COR-L47 (cell line): Measurements from ENCODE around the gene RNF166.

Experiments used
- DNase-seq: peaks from one replicate; lab custom pipeline; 2025; lab: John Stamatoyannopoulos, UW

RNF166 gene

GRCh38 chr16:88651989-88652761 lies 54.0 kb downstream of the RNF166 start:
- no peak for DNase-seq

GRCh38 chr16:88651276-88651988 lies 54.8 kb downstream of the RNF166 start:
- no peak for DNase-seq

- no peak for DNase-seq
Observed at GRCh38 chr16:88650749-88651275, 55.4 kb downstream of the RNF166 start, which contains the start of gene CYBA. Gene CYBA, minus strand, starts transcription at chr16:88651053. Its CDS starts 40 bp downstream, at chr16:88651013.

- no peak for DNase-seq
Observed at GRCh38 chr16:88649924-88650748, 56.1 kb downstream of the RNF166 start.

GRCh38 chr16:88649195-88649923 lies 56.8 kb downstream of the RNF166 start:
- peak; percentile 85 for DNase-seq

GRCh38 chr16:88647178-88648070 lies 58.8 kb downstream of the RNF166 start:
- DNase-seq = no peak
